ENCODE results near the gene KANK2.

Gene KANK2

DNA sequence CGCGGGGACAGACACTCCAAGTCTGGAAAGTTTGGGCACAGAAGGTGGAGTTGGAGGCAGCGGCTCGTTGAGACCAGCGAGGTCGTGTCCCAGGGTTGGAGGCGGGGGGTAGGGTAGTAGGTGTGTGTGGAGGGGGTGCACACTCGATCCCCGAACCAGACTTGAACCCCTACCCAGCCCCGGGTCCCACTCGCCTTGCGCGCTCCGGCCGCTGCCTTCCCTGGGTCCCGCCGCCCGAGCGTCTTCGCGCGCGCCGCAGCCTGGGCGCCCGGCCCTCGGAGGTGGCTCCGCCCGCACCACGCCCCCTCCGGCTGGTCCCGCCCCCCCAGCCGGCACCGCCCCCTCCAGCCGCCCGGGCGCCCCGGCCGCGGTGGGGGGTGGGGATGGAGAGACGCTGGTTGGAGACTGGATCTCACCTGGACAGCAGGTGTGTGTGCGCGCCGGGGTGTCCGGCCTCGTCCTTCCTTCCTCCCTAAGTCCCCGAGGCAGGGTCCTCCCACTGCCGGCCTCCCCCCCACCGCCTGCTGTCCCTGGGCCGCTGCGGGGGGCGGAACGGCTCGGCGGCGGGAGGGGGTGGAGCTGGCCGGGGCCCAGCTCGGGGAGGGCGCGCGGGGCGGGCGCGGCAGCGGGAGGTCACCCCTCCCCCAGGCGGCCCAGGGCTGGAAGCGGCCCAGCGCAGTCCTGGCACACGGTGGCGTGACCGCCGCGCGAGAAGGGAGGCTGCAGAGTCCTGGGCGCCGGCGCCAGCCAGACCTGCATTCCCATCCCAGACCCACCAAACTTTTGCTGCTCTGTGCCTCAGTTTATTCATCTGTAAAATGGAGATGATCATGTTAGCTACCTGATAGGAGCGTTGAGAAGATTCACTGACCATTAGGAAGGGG, at the start of gene KANK2:
Gene KANK2, minus strand, starts transcription at position 255 of the 884 bp plus-strand sequence. CDS start 3,034 bp downstream, outside the sequence.
- in situ Hi-C loops (cut with MboI; ENCODE audit: low sequenced_read_pairs), result no loop called here

DNA sequence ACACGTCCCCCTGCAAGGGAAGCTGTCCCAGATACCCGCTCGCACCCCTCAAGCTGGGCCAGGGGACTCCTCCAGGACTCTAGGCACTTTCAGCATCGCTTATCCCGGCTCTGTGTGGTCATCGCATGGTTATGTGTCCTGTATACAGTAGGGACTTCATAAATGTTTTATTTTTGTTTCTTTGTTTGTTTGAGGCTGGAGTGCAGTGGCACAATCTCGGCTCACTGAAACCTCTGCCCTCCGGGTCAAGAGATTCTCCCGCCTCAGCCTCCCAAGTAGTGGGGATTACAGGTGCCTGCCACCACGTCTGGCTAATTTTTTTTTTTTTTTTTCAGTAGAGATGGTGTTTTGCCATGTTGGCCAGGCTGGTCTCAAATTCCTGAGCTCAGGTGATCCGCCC, 49.6 kb upstream of the KANK2 start:
- in situ Hi-C loops (cut with MboI; ENCODE audit: low sequenced_read_pairs), result no loop called here

DNA sequence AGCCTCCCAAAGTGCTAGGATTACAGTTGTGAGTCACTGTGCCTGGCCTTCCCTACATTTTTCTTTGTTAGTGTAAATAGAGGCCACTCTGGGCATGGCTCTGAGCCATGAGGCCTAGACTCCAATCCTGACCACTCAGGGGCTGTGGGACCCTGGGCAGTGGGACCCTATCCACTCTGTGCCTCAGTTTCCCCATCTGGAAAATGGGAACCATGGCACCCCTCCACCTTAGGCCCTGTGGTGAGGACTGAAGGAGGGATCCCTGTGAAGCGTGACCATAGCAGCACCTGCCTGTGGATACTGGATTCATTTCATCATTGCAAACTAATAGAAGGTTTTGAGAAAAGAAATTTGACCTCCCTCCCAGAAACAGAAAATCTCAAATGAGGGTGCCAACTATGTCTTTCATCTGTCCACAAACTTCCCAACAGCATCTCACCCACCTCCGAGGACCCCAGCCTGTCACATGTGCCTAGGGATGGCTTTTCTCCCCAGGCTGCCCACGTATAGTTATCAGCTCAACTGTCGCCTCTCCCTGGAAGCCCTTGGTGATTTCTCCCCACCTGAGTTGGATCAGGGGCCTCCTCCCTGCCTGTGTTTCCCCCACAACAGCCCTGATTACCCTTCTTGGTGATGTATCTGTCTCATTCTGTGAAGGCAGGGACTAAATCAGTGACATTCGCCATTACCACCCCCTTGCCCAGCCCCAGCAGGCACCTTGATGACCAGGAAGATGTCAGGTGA, 47.7 kb upstream of the KANK2 start:
- in situ Hi-C loops (cut with MboI; ENCODE audit: low sequenced_read_pairs), result no loop called here

DNA sequence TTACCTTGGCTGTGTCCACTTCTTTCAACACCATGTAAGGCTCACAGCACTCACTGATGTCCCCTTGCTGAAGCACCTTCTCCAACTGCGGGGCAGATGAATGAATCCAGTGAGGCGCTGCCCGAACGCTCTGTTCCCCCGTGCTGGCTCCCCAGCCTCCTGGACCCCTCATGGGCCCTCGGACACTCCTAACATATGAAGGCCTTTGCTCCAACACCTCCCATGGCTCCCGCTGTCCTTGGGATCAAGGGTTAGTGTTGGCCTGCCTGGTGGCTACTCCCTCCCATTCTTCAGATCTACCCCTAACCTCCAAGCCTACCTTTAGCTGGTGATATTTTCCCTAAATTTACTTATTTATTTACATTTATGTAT, 46.4 kb upstream of the KANK2 start:
- in situ Hi-C loops (cut with MboI; ENCODE audit: low sequenced_read_pairs), result no loop called here

DNA sequence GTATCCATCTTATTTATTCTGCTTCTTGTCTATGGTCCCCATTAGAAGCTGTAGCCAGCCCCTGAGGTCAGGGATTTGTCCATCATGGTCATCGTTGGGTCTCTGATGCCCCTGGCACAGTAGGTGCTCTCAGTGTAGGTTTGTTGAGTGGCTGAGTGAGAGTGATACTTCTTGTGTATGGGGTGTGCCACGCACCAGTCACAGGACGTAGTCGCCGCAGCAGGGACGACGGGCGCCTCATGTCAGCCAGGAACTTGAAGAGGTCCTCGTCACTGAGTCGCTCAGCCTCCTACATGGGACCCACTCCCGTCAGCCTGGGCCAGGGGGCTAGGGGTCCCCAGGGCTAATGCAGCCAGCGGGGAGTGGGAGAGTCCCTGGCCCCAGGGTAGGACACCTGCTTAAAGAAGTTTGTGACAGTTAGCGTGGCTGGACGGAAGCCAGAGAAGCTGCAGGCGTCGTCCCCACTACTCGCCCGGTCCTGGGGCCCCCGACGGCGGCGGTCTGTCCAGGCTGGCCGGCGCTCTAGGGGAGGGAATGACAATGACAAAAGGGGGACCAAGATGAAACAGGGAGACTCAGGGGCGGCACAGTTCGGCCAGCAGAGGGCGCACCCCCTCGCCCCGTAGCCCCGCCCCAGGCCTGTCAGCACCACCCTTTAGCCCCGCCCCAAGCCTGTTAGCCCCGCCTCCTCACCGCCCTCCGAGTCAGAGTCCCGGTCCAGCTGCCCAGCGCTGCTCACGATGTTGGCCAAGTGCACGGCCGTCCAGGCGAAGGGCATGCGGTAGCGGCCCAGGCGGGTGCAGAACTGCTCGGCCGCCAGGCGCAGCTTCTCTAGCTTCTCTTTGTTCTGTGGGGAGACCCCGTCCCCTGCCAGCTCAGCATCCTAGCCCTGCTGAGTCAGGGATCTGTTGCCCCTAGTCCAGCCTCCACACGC, 45.8 kb upstream of the KANK2 start:
- in situ Hi-C loops (cut with MboI; ENCODE audit: low sequenced_read_pairs), result no loop called here

DNA sequence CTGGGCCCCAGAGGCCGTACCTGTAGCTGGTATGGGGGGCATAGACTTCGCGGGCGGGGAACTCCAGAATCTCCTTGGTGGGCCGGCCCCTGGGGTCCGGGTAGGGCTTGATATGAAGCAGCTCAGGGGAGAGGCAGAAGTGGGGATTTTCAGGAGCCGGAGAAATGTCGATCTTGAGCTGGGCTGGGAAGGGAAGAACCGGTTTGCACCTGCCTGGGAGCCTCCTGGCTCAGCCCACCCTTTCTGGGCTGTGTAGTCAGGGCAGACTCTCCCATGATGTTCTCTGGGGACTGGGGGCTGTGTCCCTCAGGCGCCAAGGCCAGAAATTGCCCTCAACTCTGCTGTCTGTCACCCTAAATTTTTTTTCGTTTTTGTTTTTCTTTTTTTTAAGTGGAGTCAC, 44.7 kb upstream of the KANK2 start:
- in situ Hi-C loops (cut with MboI; ENCODE audit: low sequenced_read_pairs), result no loop called here

DNA sequence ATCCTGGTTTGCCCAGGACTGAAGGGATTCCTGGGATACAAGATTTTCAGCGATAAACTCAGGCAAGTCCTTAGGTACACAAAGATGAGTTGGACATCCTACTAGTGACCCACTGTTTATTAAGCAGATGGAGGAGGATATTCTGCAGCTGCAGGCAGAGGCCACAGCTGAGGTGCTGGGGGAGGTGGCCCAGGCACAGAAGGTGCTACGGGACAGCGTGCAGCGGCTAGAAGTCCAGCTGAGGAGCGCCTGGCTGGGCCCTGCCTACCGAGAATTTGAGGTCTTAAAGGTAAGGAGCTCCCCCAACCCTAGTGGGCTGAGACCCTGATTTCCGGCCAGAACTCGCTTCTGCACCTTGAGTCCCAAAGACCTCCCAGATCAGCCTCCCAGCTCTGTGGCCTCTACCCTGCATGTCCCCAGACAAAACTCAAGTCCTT, 42.7 kb upstream of the KANK2 start:
- in situ Hi-C loops (cut with MboI; ENCODE audit: low sequenced_read_pairs), result no loop called here

DNA sequence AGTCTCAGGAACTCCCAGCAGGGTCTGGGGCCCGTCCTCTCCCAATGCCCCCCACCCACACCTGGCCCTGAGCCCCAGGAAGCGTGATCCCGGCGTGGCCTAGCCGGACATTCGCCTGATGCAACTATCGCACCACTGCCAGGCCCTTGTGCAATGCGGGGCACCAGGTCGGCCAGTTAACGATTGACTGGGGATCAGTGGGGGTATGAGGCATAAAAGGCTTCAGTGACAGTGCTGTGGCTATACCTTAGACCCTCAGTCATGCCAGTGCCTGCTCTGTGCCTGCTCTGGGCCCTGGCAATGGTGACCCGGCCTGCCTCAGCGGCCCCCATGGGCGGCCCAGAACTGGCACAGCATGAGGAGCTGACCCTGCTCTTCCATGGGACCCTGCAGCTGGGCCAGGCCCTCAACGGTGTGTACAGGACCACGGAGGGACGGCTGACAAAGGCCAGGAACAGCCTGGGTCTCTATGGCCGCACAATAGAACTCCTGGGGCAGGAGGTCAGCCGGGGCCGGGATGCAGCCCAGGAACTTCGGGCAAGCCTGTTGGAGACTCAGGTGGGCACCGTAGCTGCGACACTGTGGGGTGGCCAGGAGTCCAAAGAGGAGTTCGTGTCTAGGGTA, 42.1 kb upstream of the KANK2 start, which contains the start of gene ANGPTL8:
Gene ANGPTL8, plus strand, starts transcription at position 243 of the 624 bp plus-strand sequence. Its CDS starts 19 bp downstream, at position 262.
- in situ Hi-C loops (cut with MboI; ENCODE audit: low sequenced_read_pairs), result no loop called here

DNA sequence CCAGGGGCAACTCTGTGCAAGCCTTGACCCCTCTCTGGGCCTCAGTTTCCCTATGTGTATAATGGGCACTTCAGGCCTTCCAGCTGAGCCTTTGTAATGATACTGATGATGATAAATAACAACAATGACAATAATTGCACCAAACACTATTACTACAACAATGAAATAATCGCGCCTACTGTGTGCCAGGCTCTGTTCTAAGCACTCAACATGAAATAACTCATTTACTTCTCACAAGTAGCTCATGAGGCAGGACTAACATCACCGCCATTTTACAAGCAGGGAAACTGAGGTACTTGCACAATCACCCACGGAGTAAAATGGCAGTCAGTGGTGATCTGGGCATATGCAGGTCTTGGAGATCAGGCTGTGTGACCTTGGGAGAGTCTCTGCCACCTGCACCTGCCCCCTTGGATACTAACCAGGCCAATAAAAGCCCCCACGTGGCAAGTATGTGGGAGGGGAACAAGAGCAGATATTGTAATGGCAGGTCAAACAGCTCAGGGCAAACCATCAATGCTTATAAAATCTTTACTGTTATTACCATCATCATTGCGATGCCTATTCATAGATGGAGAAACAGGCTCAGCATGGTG, 41.5 kb upstream of the KANK2 start:
- in situ Hi-C loops (cut with MboI; ENCODE audit: low sequenced_read_pairs), result no loop called here

DNA sequence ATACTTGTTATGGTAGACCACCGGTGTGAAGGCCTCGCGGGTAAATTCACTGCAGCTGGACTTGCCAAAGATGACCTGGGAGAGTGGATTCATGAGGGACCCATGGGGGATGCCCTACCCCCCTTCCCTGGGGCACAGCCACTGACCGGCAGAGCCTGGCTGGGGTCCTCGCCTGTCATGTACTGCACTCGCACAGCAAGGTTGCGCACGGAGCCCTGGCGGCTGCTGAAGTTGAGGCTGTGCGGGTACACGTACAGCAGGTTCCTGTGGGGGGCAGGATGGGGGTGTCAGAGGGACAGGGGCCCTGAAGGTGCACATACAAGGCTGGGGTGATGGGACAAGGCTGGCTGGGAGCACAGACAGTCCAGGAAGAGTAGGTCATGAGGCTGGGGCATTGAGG, 40.7 kb upstream of the KANK2 start:
- in situ Hi-C loops (cut with MboI; ENCODE audit: low sequenced_read_pairs), result no loop called here

DNA sequence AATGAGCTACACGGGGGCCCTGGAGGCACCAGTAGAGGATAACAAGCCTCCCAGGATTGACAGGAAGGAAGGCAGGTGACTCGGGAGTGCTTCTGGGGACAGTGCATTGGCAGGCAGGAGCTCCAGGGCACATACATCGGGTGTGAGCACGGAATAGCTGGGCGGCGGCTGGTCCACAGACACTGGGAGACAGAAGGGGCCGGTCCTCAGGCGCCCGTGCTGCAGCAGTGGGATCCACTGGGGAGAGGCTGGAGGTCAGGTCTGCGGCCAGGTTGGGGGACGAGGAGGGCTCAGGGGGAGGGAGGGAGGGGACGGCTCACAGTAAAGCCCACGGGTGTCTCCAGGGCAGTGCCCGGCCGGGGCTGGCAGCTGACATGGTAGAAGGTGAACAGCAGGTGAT, 40.0 kb upstream of the KANK2 start:
- in situ Hi-C loops (cut with MboI; ENCODE audit: low sequenced_read_pairs), result no loop called here

DNA sequence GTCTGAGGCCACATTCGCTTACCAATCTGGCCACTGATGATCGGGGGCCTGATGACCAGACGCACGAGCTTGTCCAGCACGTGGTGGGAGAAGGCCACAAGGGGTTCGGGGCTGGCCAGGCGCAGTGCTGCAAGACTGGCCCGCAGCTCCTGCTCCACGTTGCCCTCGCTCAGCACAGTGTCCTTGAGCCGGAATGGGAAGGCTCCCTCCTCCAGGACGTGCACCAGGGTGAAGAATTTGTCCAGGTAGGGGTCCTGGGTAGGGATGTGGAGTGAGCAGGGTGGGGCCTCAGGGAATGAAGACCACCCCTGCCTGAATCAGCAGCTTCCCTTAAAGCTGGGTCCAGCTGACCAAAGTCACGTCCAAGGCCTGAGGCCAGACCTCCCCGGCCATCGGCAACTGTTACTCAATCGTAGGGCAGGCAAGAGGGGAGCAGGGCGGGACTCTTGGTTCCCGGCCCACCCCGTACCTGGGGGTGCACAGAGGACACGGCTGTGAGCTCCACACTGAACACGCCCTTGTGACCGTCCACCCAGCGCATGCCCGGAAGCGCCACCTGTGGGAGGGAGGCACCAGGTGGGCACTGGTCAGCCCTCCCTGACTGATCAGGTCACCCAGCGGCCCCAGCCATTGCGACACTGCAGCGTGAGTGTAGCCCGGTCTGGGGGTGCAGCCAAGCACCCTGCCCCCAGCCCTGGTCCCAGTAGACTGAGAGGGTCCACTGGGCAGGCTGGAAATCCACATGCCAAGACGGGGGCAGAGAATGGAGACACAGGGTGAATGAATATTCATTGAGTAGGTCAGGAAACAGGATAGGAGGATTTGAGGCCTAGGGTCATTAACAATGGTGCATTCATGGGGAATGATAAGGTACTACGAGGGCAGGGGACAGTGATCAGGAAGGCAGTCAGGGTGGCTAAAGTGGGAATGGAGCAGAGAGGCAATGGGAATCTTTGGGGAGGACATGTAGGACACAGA, 39.3 kb upstream of the KANK2 start:
- in situ Hi-C loops (cut with MboI; ENCODE audit: low sequenced_read_pairs), result no loop called here

DNA sequence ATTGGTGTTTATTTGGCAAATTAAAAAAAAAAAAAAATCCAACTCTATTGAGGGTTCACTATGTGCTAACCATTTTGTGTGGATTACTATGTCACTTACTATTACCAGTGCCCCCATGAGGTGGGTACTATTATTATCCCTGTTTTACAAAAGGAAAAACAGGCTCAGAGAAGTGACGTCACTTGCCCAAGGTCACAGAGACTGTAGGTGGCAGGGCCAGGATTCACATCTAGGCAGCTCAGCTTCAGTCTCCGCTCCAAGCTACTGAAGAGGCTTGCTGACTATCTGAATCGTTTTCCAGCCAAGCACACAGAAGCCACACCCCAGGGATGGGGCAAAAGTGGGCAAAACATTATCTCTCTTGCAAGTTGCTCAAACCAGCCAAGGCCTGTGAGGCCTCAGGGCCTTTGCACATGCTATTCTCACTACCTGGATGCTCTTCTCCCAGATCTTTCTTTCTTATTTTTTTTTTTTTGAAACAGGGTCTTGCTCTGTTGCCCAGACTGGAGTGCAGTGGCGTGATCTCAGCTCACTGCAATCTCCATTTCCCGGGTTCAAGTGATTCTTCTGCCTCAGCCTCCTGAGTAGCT, 37.2 kb upstream of the KANK2 start:
- in situ Hi-C loops (cut with MboI; ENCODE audit: low sequenced_read_pairs), result no loop called here

DNA sequence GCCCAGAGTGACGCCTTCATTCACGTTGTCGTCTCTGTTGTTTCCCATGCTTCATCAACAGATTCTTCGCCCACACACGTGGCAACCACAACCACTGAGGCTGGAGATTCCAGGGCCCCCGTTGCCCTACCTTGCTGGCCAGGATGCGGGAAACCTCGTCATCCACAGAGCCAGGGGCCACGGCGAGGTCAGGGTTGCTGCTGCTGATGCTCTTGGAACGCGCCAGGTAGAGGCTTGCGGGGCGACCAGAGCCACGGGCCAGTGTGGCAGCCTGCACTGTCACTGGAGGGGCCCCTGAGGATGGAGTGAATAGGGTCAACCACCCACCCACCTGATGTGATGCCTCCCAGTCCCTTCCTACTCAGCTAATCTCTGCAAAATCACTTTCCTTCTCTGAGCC, 35.7 kb upstream of the KANK2 start:
- in situ Hi-C loops (cut with MboI; ENCODE audit: low sequenced_read_pairs), result no loop called here

DNA sequence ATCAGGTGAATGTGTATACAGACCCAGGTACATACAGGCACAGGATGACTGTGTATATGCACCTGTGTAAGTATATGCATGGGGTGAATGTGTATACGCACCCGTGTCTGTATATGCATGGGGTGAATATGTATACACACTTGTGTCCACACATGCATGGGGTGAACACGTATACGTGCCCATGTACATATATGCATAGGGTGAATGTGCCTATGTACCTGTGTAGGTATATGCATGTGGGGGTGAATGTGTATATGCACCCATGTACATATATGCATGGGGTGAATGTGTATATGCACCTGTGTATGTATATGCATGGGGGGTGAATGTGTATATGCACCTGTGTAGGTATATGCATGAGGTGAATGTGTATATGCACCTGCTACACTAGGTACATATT, 35.2 kb upstream of the KANK2 start:
- in situ Hi-C loops (cut with MboI; ENCODE audit: low sequenced_read_pairs), result no loop called here

DNA sequence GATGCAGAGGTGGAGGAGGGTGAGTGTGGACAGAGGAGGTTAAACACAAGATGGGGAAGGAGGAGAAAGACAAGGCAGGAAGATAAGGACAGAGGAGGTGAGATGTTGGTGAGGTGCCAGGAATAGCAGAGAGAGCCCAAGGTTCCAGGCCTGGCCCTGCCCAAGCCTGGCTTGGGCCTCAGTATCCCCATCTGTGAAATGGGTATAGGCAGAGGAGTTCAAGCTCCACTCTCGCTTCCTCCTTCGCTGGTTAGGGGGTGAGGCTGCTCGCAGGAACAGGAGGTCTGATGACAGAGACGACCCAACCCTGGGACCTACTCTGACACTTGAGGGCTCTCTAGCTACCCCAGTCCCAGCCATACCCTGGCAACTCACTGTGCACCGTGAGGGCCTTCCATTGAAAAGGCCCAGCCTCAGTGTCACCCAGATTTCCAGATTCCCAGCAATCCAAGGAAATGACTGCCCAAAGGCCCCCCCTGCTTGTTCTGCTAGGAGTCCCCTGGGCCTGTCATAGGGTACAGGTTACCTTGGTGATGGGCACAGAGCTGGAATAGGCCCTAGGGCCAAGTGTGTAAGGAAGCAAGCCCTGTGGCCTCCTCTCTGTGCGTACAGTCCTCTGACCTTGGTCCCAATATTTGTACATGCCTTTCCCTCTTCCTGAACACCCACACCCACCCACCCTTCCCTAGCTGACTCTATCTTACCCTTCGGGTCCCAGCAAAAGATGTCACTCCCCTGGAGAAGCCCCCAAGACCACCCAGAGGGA, 33.5 kb upstream of the KANK2 start:
- in situ Hi-C loops (cut with MboI; ENCODE audit: low sequenced_read_pairs), result no loop called here

DNA sequence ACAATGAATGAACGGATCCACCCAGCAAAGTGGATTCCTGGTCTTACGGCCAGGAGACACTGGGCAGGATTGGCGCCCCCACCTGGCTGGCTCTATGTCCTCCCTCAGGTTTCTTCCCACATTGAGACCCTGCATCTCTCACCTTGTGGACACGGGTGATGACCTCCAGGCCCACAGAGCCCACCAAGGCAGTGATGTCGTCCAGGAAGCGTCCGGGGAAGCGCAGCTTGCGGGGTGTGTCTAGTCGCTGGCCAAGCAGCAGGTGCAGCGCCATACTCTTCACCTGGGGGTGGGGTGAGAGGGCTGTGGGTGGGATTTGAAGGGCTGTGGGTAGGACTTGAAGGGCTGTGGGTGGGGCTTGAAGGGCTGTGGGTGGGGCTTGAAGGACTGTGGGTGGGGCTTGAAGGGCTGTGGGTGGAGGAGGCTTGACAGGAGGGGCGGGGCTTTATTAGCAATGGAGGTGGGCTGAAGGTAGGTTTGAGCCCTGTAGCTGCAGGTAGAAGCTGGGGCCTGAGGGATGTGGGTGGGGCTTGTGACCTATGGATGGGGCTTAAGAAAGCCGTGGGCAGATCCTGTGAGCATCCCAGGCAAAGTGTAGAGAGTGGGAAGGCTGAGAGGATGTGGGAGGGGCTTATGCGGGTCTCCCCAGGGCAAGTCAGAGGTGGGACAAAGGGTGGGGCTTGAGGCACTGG, 30.0 kb upstream of the KANK2 start:
- in situ Hi-C loops (cut with MboI; ENCODE audit: low sequenced_read_pairs), result no loop called here
